Thyroid gland (tissue), 4 donors: ENCODE results near the gene ATRN. TPM values are rescaled to one million over a fixed set of nuclear protein-coding genes. Genes with fewer than 3 reads are reported as not detected.
"Not testable (repeated sequence)": the region's sequence is repeated elsewhere in the genome, so short reads cannot be mapped to it uniquely, and the experiment has no call there.

ENCODE experiments used
- DNase-seq, 2 donors: peaks; one replicate each; pipeline ENCODE4 v3.0.0-alpha.2; 2019
- H3K27ac ChIP-seq, 3 donors: fragments of 200-600 bp; sonication (generic); 1 replicate in 2 of 3; 2 replicates in 1 of 3; pipeline ENCODE4 v1.5.1; 2016 to 2019; ENCODE audit warnings: mild to moderate bottlenecking in 1 of 3, moderate library complexity in 1 of 3
- H3K27me3 ChIP-seq: fragments of 200-600 bp; sonication (generic); one replicate; pipeline ENCODE4 v1.5.1; 2019
- H3K36me3 ChIP-seq, 2 donors: fragments of 200-600 bp; sonication (generic); one replicate each; pipeline ENCODE4 v1.5.1; 2016 to 2019
- H3K4me1 ChIP-seq, 2 donors: fragments of 200-600 bp; sonication (generic); one replicate each; pipeline ENCODE4 v1.5.1; 2017 to 2019
- H3K4me3 ChIP-seq, 3 donors: fragments of 200-600 bp; sonication (generic); replicated peaks in 1 of 3; 1 replicate in 2 of 3; 2 replicates in 1 of 3; pipeline ENCODE4 v1.5.1; 2016; ENCODE audit warnings: mild to moderate bottlenecking in 1 of 3
- H3K9me3 ChIP-seq: fragments of 200-600 bp; sonication (generic); one replicate; pipeline ENCODE4 v1.5.1; 2017
- CTCF ChIP-seq, 6 experiments: fragments of 200-600 bp in 3 of 6; fragments of 450-650 bp in 3 of 6; sonication (generic) in 3 of 6; IDR thresholded peaks; one replicate each; pipeline ENCODE4 v1.5.1; 2016 to 2019; ENCODE audit warnings: antibody characterized with exemption in 6 of 6, mild to moderate bottlenecking in 2 of 6, inconsistent platforms in 1 of 6, moderate library complexity in 1 of 6
- POLR2A ChIP-seq, 2 donors: fragments of 450-650 bp; IDR thresholded peaks; one replicate each; pipeline ENCODE4 v1.6.1; 2017; ENCODE audit warnings: antibody characterized with exemption in 2 of 2, mild to moderate bottlenecking in 2 of 2, moderate library complexity in 1 of 2
- WGBS, 2 donors: methylation state at CpG; one replicate each; pipeline ENCODE4 v1.1.5; 2017; 5-methylcytosine and 5-hydroxymethylcytosine counted together
- intact Hi-C: fragments of 100-400 bp; cut with DNase I; formaldehyde crosslinking; loops from one replicate; pipeline ENCODE4 v1.15.1; 2023
- total RNA-seq, 4 donors: library from RNA; depleted of rRNA; stranded (reverse); fragments of >200 nt; gene quantifications; one replicate each; pipeline ENCODE4 v1.2.3, GENCODE V29; 2016

Gene ATRN
- total RNA-seq, 4 donors from 2014 or later: 43.0 to 81.8 (median 61.4) TPM

GRCh38 chr20:3510110-3510509, 39.3 kb downstream of the ATRN start:
- peaks cover 0 to 1% of the 10 kb centered on the region in 2 donors for H3K4me1 ChIP-seq
- no peaks in the 10 kb centered on the region for H3K9me3 ChIP-seq
- intact Hi-C loops: no loop called here
- H3K27ac ChIP-seq: no peak overlapping the region
- H3K36me3 ChIP-seq: no peaks in the 10 kb centered on the region
- H3K27me3 ChIP-seq: no peaks in the 10 kb centered on the region
- 73% methylated on average over 2 of the region's 2 CpGs for WGBS, 2 donors
- DNase-seq: no peak
- TF ChIP-seq CTCF (IDR thresholded peaks at IDR 0.05) (no peak), POLR2A (IDR thresholded peaks at IDR 0.05) (no peak)
- H3K4me3 ChIP-seq: no peak overlapping the region

- 77 to 100% methylated on average over 3 of the region's 3 CpGs for WGBS, 2 donors
- H3K9me3 ChIP-seq, H3K4me1 ChIP-seq, H3K36me3 ChIP-seq, intact Hi-C loops, H3K4me3 ChIP-seq, DNase-seq, H3K27ac ChIP-seq, H3K27me3 ChIP-seq: not testable (repeated sequence)
These were observed 41.4 kb downstream of the ATRN start for GRCh38 chr20:3512239-3512638.

GRCh38 chr20:3514012-3514642, 43.3 kb downstream of the ATRN start:
- 93 to 96% methylated on average over 3 of the region's 3 CpGs for WGBS, 2 donors
- Histone ChIP-seq H3K9me3 (no peaks in the 10 kb centered on the region), H3K27ac (no peak overlapping the region), H3K27me3 (no peaks in the 10 kb centered on the region), H3K4me1 (peaks cover 0 to 3% of the 10 kb centered on the region in 2 donors), H3K36me3 (no peaks in the 10 kb centered on the region), H3K4me3 (no peak overlapping the region)
- DNase-seq: no peak
- TF ChIP-seq POLR2A (IDR thresholded peaks at IDR 0.05): no peak
- no peak for TF ChIP-seq CTCF (IDR thresholded peaks at IDR 0.05)
- intact Hi-C loops: no loop called here

- intact Hi-C loops: no loop called here
- no peak overlapping the region for H3K27ac ChIP-seq
- H3K9me3 ChIP-seq: no peaks in the 10 kb centered on the region
- TF ChIP-seq CTCF (IDR thresholded peaks at IDR 0.05) (no peak), POLR2A (IDR thresholded peaks at IDR 0.05) (no peak)
- H3K36me3 ChIP-seq: no peaks in the 10 kb centered on the region
- H3K27me3 ChIP-seq: no peaks in the 10 kb centered on the region
- no peak for DNase-seq
- 76 to 81% methylated on average over 3 of the region's 3 CpGs for whole genome bisulfite sequencing, 2 donors
- no peak overlapping the region for H3K4me3 ChIP-seq
- peaks cover 0 to 3% of the 10 kb centered on the region in 2 donors for H3K4me1 ChIP-seq
These were observed 44.8 kb downstream of the ATRN start for GRCh38 chr20:3515379-3516170.

- Histone ChIP-seq H3K27ac (no peak overlapping the region), H3K36me3 (no peaks in the 10 kb centered on the region), H3K27me3 (no peaks in the 10 kb centered on the region), H3K4me3 (no peak overlapping the region), H3K9me3 (no peaks in the 10 kb centered on the region), H3K4me1 (peaks cover 0 to 5% of the 10 kb centered on the region in 2 donors)
- no peak for TF ChIP-seq CTCF (IDR thresholded peaks at IDR 0.05)
- TF ChIP-seq POLR2A (IDR thresholded peaks at IDR 0.05): no peak
- intact Hi-C loops: no loop called here
- 81 to 88% methylated on average over 5 of the region's 5 CpGs for WGBS, 2 donors
- no peak for DNase-seq
These were observed 51.3 kb downstream of the ATRN start for GRCh38 chr20:3521852-3522740.

GRCh38 chr20:3524696-3525095, 53.9 kb downstream of the ATRN start:
- intact Hi-C loops, H3K9me3 ChIP-seq, DNase-seq, H3K27me3 ChIP-seq, H3K4me1 ChIP-seq, H3K36me3 ChIP-seq, H3K4me3 ChIP-seq, H3K27ac ChIP-seq: not testable (repeated sequence)
- WGBS, 2 donors: 96 to 98% methylated on average over 5 of the region's 5 CpGs
